Measurements from ENCODE around the gene TP53RK.

DNA sequence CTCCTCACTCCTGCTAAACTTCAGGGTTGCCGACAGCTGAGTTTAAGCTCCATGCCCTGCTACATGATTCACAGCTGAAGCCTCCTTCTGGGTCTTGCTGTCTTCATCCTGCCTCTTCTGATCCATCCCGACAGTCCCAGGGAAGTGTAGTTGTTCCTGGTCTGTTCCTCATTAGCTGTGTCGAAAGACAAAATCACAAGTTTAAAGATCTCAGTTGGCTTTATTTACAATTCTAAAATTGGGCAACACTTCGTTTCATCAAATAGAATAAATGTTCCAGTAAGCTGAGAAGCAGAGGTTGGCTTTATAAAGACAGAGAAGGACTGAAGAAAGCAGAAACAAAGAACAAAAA, 16.1 kb upstream of the TP53RK start:
- TF ChIP-seq, protein P1, sequence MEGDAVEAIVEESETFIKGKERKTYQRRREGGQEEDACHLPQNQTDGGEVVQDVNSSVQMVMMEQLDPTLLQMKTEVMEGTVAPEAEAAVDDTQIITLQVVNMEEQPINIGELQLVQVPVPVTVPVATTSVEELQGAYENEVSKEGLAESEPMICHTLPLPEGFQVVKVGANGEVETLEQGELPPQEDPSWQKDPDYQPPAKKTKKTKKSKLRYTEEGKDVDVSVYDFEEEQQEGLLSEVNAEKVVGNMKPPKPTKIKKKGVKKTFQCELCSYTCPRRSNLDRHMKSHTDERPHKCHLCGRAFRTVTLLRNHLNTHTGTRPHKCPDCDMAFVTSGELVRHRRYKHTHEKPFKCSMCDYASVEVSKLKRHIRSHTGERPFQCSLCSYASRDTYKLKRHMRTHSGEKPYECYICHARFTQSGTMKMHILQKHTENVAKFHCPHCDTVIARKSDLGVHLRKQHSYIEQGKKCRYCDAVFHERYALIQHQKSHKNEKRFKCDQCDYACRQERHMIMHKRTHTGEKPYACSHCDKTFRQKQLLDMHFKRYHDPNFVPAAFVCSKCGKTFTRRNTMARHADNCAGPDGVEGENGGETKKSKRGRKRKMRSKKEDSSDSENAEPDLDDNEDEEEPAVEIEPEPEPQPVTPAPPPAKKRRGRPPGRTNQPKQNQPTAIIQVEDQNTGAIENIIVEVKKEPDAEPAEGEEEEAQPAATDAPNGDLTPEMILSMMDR (IDR thresholded peaks at IDR 0.05; ENCODE audit: insufficient read depth, low read length) = no peak
- no peak for TF ChIP-seq REST (IDR thresholded peaks at IDR 0.05; ENCODE audit: insufficient replicate concordance, low read depth)
